ENCODE data around the gene TOR1AIP2.
"Not testable (repeated sequence)": the region's sequence is repeated elsewhere in the genome, so short reads cannot be mapped to it uniquely, and the experiment has no call there.

TOR1AIP2 gene

DNA sequence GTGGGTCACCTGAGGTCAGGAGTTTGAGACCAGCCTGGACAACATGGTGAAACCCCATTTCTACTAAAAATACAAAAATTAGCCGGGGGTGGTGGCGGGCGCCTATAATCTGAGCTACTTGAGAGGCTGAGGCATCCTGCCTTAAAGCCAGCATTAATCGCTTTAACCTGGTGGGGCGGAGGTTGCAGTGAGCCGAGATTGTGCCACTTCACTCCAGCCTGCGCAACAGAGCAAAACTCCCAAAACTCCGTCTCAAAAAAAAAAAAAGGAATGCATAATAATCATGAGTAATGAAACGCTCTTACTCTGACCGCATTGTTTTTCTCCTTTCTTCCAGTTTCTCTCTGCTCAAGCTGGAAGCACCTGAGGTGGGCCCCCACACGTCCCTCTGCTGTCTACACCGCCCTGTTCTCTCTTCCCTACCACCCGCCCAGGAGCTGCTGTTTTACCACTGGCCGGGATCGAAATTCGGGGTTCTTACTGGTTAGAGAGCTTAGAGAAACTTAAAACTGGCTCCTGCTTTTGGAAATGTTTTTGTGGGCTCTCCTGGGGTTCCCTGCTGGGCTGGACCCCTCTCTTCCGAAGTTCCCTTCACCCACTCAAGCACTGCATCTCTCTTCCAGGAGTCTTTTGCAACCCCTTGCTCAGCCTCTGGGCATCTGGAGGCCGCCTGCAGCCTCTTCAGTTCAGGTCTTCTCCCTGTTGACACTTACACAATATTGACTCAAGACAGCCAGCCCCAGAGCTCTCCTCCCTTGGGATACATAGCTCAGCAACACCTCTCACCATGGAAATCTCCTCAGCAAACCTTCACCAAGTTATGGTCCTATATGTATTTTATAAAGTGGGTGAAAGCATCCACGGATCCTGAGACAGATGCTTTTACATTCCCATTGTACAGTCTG is 72.1 kb downstream of the TOR1AIP2 start:
- no peak for DNase-seq

DNA sequence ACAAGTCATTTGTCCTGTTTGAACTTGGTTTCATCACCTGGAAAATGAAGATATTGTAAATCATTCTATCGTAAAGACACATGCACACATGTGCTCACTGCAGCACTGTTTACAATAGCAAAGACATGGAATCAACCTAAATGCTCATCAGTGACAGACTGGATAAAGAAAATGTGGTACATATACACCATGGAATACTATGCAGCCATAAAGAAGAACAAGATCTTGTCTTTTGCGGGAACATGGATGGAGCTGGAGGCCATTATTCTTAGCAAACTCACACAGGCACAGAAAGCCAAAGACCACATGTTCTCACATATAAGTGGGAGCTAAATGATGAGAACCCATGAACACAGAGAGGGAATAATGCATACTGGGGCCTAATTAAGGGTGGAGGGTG is 73.2 kb downstream of the TOR1AIP2 start:
- DNase-seq, result not testable (repeated sequence)

DNA sequence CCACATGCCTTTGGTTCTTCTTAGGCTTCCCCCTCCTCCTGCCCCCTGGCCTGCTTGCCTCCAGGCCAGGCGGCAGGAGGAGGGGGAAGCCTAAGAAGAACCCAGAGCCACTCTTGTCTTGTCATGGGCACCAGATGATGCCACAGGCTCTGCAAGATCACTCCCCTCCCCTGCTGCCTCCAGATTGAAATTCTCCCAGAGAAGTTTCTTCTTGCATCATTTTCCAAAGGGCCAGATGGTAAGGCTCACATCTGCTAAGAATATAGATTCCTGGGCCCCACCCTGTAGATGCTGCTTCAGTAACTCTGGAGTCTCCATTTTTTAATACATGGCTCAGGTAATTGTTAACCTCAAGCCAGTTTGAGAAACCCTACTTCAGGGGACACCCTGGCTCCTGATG is 73.7 kb downstream of the TOR1AIP2 start:
- no peak for DNase-seq

DNA sequence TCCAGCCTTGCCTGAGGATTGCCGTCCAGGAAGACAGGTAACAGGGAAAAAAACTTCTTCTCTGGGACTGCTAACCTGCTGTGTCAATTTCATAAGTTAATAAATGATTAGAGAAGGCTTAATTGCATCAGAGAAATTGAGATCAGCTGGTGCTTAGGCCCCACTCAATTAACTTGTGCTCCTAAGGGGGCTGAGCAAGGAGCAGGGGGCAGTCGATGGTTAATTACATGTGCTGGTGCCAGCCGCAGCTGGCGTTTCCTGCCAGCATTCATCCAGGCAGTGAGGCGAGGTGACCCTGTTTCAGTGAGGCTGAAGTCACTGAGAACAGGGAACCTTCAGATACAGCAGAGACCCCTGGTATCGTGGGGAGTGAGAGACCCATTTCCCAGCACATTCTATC is 74.5 kb downstream of the TOR1AIP2 start:
- no peak for DNase-seq

- DNase-seq, result no peak
Measured at GRCh38 chr1:179800481-179800880, 77.1 kb downstream of the TOR1AIP2 start.

- no peak for DNase-seq
Measured at GRCh38 chr1:179798864-179799516, 78.6 kb downstream of the TOR1AIP2 start.

GRCh38 chr1:179798213-179798863 is 79.3 kb downstream of the TOR1AIP2 start:
- no peak for DNase-seq

GRCh38 chr1:179794669-179795068 is 82.9 kb downstream of the TOR1AIP2 start:
- no peak for DNase-seq

DNA sequence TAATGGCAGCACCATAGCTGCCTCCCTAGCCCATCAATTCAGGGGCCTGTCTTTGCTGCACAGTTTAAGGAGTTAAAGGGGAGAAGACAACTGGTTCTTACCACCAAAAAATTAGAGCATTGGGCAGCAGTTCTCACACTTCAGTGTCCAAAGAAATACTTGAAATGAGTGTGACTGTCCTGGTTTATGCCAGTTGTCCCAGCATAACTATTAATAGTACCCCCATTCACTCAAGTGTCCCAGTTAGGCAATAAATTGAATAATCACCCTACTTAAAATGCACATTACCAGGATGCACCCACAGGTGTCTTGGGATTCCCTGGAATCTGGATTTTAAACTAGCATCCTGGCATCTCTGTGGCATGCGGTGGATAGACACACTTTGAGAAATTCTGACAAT is 83.5 kb downstream of the TOR1AIP2 start:
- no peak for DNase-seq

- no peak for DNase-seq
Measured at GRCh38 chr1:179793281-179793680, 84.3 kb downstream of the TOR1AIP2 start.
